Measurements from ENCODE around the gene SPECC1. TPM values are rescaled to one million over a fixed set of nuclear protein-coding genes. Genes with fewer than 3 reads are reported as not detected.

SPECC1 gene
- total and polyA plus RNA-seq, 2 of the 13 experiments (the other 11 are each of a cell fraction or from before 2014, with no cell fraction given): 2.3 to 6.9 TPM

DNA sequence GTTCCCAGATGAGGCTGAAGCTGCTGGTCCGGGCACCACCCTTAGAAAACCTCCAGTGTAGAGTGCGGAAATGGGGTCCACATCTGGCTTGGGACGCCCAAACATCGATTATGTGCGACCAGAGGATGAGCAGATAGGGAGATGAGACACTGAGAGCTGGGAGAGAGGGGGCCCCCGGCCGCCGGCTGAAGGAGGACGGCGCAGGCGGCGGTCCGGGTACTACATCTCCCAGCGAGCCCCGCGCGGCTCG lies 182 bp upstream of the SPECC1 start (continued):
- TF ChIP-seq ZNF766 (CRISPR knock-in tag; IDR thresholded peaks at IDR 0.05; ENCODE audit: borderline replicate concordance) (no peak), NCOA5 (CRISPR knock-in tag; IDR thresholded peaks at IDR 0.05) (no peak), XRCC5 (optimal IDR thresholded peaks at IDR 0.05; ENCODE audit: low read length) (no peak), BRCA1 (CRISPR knock-in tag; IDR thresholded peaks at IDR 0.05) (no peak), SUZ12 (IDR thresholded peaks at IDR 0.05; ENCODE audit: low read depth, low read length) (no peak), TCF12 (IDR thresholded peaks at IDR 0.05) (no peak), TCF12 (CRISPR knock-in tag; IDR thresholded peaks at IDR 0.05) (no peak), SRY (CRISPR knock-in tag; IDR thresholded peaks at IDR 0.05) (no peak), MED13 (CRISPR knock-in tag; IDR thresholded peaks at IDR 0.05) (no peak), BCL6 (CRISPR knock-in tag; IDR thresholded peaks at IDR 0.05) (no peak), SRSF9 (IDR thresholded peaks at IDR 0.05; ENCODE audit: borderline replicate concordance, insufficient read depth, low read depth, low read length, poor library complexity, severe bottlenecking) (no peak), NFYC (CRISPR knock-in tag; IDR thresholded peaks at IDR 0.05) (no peak), SRF (IDR thresholded peaks at IDR 0.05; ENCODE audit: low read depth, low read length) (no peak), ZNF672 (CRISPR knock-in tag; IDR thresholded peaks at IDR 0.05) (no peak), SAP130 (CRISPR knock-in tag; IDR thresholded peaks at IDR 0.05; ENCODE audit: low read depth) (peak; percentile 37; the same call in 1 of the 2 replicates), ETV6 (CRISPR knock-in tag; conservative IDR thresholded peaks at IDR 0.05) (no peak), ZSCAN21 (CRISPR knock-in tag; IDR thresholded peaks at IDR 0.05; ENCODE audit: borderline replicate concordance) (no peak), ZNF552 (CRISPR knock-in tag; IDR thresholded peaks at IDR 0.05; ENCODE audit: borderline replicate concordance) (no peak), ZC3H13 (CRISPR knock-in tag; IDR thresholded peaks at IDR 0.05) (no peak), ZNF816 (CRISPR knock-in tag; IDR thresholded peaks at IDR 0.05; ENCODE audit: borderline replicate concordance) (peak; percentile 41; the same call in 1 of the 2 replicates), ISX (CRISPR knock-in tag; conservative IDR thresholded peaks at IDR 0.05) (no peak), CEBPG (CRISPR knock-in tag; IDR thresholded peaks at IDR 0.05) (no peak), ZNF747 (CRISPR knock-in tag; IDR thresholded peaks at IDR 0.05; ENCODE audit: borderline replicate concordance) (no peak), NFYB (CRISPR knock-in tag; IDR thresholded peaks at IDR 0.05) (no peak), HNRNPUL1 (IDR thresholded peaks at IDR 0.05; ENCODE audit: low read depth, low read length) (no peak), DNMT1 (CRISPR knock-in tag; IDR thresholded peaks at IDR 0.05) (0 out of 2 replicates have a peak, but pooled peaks have one; percentile 59), HDAC1 (CRISPR knock-in tag; IDR thresholded peaks at IDR 0.05) (no peak), NFATC3 (CRISPR knock-in tag; IDR thresholded peaks at IDR 0.05) (no peak), RARA (CRISPR knock-in tag; IDR thresholded peaks at IDR 0.05) (no peak)
- TF ChIP-seq, protein P1, sequence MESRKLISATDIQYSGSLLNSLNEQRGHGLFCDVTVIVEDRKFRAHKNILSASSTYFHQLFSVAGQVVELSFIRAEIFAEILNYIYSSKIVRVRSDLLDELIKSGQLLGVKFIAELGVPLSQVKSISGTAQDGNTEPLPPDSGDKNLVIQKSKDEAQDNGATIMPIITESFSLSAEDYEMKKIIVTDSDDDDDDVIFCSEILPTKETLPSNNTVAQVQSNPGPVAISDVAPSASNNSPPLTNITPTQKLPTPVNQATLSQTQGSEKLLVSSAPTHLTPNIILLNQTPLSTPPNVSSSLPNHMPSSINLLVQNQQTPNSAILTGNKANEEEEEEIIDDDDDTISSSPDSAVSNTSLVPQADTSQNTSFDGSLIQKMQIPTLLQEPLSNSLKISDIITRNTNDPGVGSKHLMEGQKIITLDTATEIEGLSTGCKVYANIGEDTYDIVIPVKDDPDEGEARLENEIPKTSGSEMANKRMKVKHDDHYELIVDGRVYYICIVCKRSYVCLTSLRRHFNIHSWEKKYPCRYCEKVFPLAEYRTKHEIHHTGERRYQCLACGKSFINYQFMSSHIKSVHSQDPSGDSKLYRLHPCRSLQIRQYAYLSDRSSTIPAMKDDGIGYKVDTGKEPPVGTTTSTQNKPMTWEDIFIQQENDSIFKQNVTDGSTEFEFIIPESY (CRISPR knock-in tag; IDR thresholded peaks at IDR 0.05): no peak
- TF ChIP-seq, protein P2, sequence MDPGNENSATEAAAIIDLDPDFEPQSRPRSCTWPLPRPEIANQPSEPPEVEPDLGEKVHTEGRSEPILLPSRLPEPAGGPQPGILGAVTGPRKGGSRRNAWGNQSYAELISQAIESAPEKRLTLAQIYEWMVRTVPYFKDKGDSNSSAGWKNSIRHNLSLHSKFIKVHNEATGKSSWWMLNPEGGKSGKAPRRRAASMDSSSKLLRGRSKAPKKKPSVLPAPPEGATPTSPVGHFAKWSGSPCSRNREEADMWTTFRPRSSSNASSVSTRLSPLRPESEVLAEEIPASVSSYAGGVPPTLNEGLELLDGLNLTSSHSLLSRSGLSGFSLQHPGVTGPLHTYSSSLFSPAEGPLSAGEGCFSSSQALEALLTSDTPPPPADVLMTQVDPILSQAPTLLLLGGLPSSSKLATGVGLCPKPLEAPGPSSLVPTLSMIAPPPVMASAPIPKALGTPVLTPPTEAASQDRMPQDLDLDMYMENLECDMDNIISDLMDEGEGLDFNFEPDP (CRISPR knock-in tag; conservative IDR thresholded peaks at IDR 0.05): no peak
- TF ChIP-seq, protein P3, sequence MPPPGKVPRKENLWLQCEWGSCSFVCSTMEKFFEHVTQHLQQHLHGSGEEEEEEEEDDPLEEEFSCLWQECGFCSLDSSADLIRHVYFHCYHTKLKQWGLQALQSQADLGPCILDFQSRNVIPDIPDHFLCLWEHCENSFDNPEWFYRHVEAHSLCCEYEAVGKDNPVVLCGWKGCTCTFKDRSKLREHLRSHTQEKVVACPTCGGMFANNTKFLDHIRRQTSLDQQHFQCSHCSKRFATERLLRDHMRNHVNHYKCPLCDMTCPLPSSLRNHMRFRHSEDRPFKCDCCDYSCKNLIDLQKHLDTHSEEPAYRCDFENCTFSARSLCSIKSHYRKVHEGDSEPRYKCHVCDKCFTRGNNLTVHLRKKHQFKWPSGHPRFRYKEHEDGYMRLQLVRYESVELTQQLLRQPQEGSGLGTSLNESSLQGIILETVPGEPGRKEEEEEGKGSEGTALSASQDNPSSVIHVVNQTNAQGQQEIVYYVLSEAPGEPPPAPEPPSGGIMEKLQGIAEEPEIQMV (CRISPR knock-in tag; IDR thresholded peaks at IDR 0.05; ENCODE audit: low read depth): 0 out of 2 replicates have a peak, but pooled peaks have one; percentile 55
